Prostate gland (tissue), 2 donors: ENCODE measurements around the gene HNRNPF. TPM values are rescaled to one million over a fixed set of nuclear protein-coding genes. Genes with fewer than 3 reads are reported as not detected.
"Not testable (repeated sequence)": the region's sequence is repeated elsewhere in the genome, so short reads cannot be mapped to it uniquely, and the experiment has no call there.

Experiments
- DNase-seq: peaks from one replicate; pipeline ENCODE4 v3.0.0-alpha.2; 2019; ENCODE audit warnings: low spot score
- H3K27ac ChIP-seq, 2 donors: fragments of 200-600 bp; sonication (generic); 2 replicates each; pipeline ENCODE4 v1.5.1; 2017 to 2019
- H3K27me3 ChIP-seq: fragments of 200-600 bp; sonication (generic); replicated peaks from 2 replicates; pipeline ENCODE4 v1.5.1; 2019; ENCODE audit not compliant: insufficient read depth
- H3K36me3 ChIP-seq, 2 donors: fragments of 200-600 bp; sonication (generic); 1 replicate in 1 of 2; 2 replicates in 1 of 2; pipeline versions ENCODE4 v1.5.1 to v1.8.1; 2017 to 2019
- H3K4me1 ChIP-seq: fragments of 200-600 bp; sonication (generic); replicated peaks from 2 replicates; pipeline ENCODE4 v1.5.1; 2019
- H3K4me3 ChIP-seq, 2 donors: fragments of 200-600 bp; sonication (generic); 2 replicates each; pipeline ENCODE4 v1.5.1; 2017 to 2019
- H3K9me3 ChIP-seq: fragments of 200-600 bp; sonication (generic); 2 replicates; pipeline ENCODE4 v1.5.1; 2017
- CTCF ChIP-seq, 4 experiments: fragments of 200-600 bp in 2 of 4; fragments of 450-650 bp in 2 of 4; sonication (generic) in 2 of 4; IDR thresholded peaks; 1 replicate in 3 of 4; 2 replicates in 1 of 4; pipeline ENCODE4 v1.5.1; 2016 to 2019; ENCODE audit warnings: antibody characterized with exemption in 4 of 4, mild to moderate bottlenecking in 2 of 4, moderate library complexity in 2 of 4
- POLR2A ChIP-seq: fragments of 450-650 bp; IDR thresholded peaks from one replicate; pipeline ENCODE4 v1.6.1; 2016; ENCODE audit warnings: antibody characterized with exemption, mild to moderate bottlenecking
- POLR2AphosphoS5 ChIP-seq: sonication (generic); formaldehyde crosslinking; IDR thresholded peaks from one replicate; pipeline ENCODE4 v1.6.1; 2017; ENCODE audit warnings: antibody characterized with exemption
- WGBS: methylation state at CpG from one replicate; pipeline ENCODE4 v1.1.5; 2018; 5-methylcytosine and 5-hydroxymethylcytosine counted together
- intact Hi-C: fragments of 100-400 bp; cut with DNase I; formaldehyde crosslinking; loops from one replicate; pipeline ENCODE4 v1.14.2; 2022
- total RNA-seq, 2 donors: library from RNA; depleted of rRNA; stranded (reverse); fragments of >200 nt; gene quantifications; one replicate each; pipeline ENCODE4 v1.1.0, GENCODE V29; 2016

HNRNPF gene
- total RNA-seq, 2 donors from 2014 or later, result 175 to 199 TPM

GRCh38 chr10:43395571-43396060 is 13.4 kb downstream of the HNRNPF start:
- WGBS, result 11% methylated on average over 18 of the region's 18 CpGs
- intact Hi-C loops, result no loop called here
- peaks cover 0 to 25% of the 10 kb centered on the region in 2 donors for H3K36me3 ChIP-seq

GRCh38 chr10:43394868-43395267 is 14.1 kb downstream of the HNRNPF start:
- H3K27ac ChIP-seq, result peak overlapping the region; percentile 99 to 100
- intact Hi-C loops, result no loop called here
- peaks cover 0 to 28% of the 10 kb centered on the region in 2 donors for H3K36me3 ChIP-seq
- WGBS, result 76% methylated on average over 6 of the region's 6 CpGs
- no peaks in the 10 kb centered on the region for H3K27me3 ChIP-seq
- no peak for TF ChIP-seq CTCF (IDR thresholded peaks at IDR 0.05)
- TF ChIP-seq POLR2A, result no peak
- no peak for TF ChIP-seq POLR2AphosphoS5
- peaks cover 5% of the 10 kb centered on the region for H3K4me1 ChIP-seq
- peak overlapping the region; percentile 71 to 90 for H3K4me3 ChIP-seq
- no peak for DNase-seq
- H3K9me3 ChIP-seq, result no peaks in the 10 kb centered on the region

More at GRCh38 chr10:43395571-43396060, 13.4 kb downstream of the HNRNPF start:
- Histone ChIP-seq H3K27me3 (no peaks in the 10 kb centered on the region), H3K27ac (peak overlapping the region; percentile 99 to 100), H3K4me1 (peaks cover 5% of the 10 kb centered on the region), H3K9me3 (no peaks in the 10 kb centered on the region), H3K4me3 (peak overlapping the region; percentile 71 to 90)
- no peak for TF ChIP-seq POLR2AphosphoS5
- no peak for TF ChIP-seq CTCF (IDR thresholded peaks at IDR 0.05)
- no peak for TF ChIP-seq POLR2A
- no peak for DNase-seq

- H3K36me3 ChIP-seq, result peaks cover 0 to 30% of the 10 kb centered on the region in 2 donors
- no peak for TF ChIP-seq POLR2AphosphoS5
- TF ChIP-seq CTCF (IDR thresholded peaks at IDR 0.05), result no peak
- TF ChIP-seq POLR2A, result no peak
- no peak for DNase-seq
- H3K27ac ChIP-seq, result no peak overlapping the region
- 78% methylated on average over 3 of the region's 3 CpGs for WGBS
- H3K4me1 ChIP-seq, result peaks cover 5% of the 10 kb centered on the region
- no peak overlapping the region for H3K4me3 ChIP-seq
- intact Hi-C loops, result no loop called here
- no peaks in the 10 kb centered on the region for H3K27me3 ChIP-seq
- H3K9me3 ChIP-seq, result no peaks in the 10 kb centered on the region
These were observed 15.2 kb downstream of the HNRNPF start for GRCh38 chr10:43393606-43394360.

- DNase-seq, H3K4me3 ChIP-seq, H3K27me3 ChIP-seq, intact Hi-C loops, H3K4me1 ChIP-seq, H3K27ac ChIP-seq, H3K9me3 ChIP-seq: not testable (repeated sequence)
- H3K36me3 ChIP-seq, result peaks cover 0 to 36% of the 10 kb centered on the region in 2 donors
- WGBS, result 93% methylated on average over 11 of the region's 11 CpGs
These were observed 15.8 kb downstream of the HNRNPF start for GRCh38 chr10:43393186-43393585.

GRCh38 chr10:43392748-43393147 is 16.2 kb downstream of the HNRNPF start:
- 82% methylated on average over 3 of the region's 3 CpGs for WGBS
- DNase-seq, result no peak
- no peak overlapping the region for H3K27ac ChIP-seq
- no peaks in the 10 kb centered on the region for H3K9me3 ChIP-seq
- H3K36me3 ChIP-seq, result peaks cover 0 to 40% of the 10 kb centered on the region in 2 donors
- TF ChIP-seq POLR2AphosphoS5, result no peak
- H3K27me3 ChIP-seq, result no peaks in the 10 kb centered on the region
- no peak overlapping the region for H3K4me3 ChIP-seq
- intact Hi-C loops, result no loop called here
- H3K4me1 ChIP-seq, result peaks cover 2% of the 10 kb centered on the region

GRCh38 chr10:43391496-43391895 is 17.5 kb downstream of the HNRNPF start:
- WGBS, result 86% methylated on average over 6 of the region's 6 CpGs
- Histone ChIP-seq H3K27ac (no peak overlapping the region), H3K4me1 (peaks cover 2% of the 10 kb centered on the region), H3K36me3 (peaks cover 0 to 53% of the 10 kb centered on the region in 2 donors), H3K9me3 (no peaks in the 10 kb centered on the region), H3K27me3 (no peaks in the 10 kb centered on the region), H3K4me3 (no peak overlapping the region)
- intact Hi-C loops, result no loop called here
- no peak for TF ChIP-seq CTCF (IDR thresholded peaks at IDR 0.05)
- TF ChIP-seq POLR2A, result no peak
- TF ChIP-seq POLR2AphosphoS5, result no peak
- no peak for DNase-seq
